NCI-H187 (cell line): ENCODE data around the gene FAM83B.
"Not testable (repeated sequence)": the region's sequence is repeated elsewhere in the genome, so short reads cannot be mapped to it uniquely, and the experiment has no call there.

Experiments
- DNase-seq, 2 experiments: peaks; one replicate each; lab custom pipeline; 2025; lab: John Stamatoyannopoulos, UW

FAM83B gene

DNA sequence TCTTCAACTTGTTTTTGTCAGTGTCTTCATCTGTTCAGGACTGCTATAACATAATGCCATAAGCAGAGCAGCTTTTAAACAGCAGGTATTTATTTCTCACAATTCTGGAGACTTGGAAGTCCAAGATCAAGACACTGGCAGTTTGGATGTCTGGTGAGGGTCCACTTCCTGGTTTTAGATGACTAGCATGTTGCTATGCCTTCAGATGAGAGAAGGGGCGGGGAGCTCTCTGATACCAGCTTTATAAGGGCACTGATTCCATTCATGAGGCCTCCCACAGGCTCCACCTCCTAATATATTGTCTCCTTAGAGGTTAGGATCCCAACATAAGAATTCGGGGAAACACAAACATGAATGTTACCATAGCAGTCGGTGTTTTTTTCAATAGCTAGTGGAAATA, 52.9 kb downstream of the FAM83B start:
- no peak for DNase-seq

DNA sequence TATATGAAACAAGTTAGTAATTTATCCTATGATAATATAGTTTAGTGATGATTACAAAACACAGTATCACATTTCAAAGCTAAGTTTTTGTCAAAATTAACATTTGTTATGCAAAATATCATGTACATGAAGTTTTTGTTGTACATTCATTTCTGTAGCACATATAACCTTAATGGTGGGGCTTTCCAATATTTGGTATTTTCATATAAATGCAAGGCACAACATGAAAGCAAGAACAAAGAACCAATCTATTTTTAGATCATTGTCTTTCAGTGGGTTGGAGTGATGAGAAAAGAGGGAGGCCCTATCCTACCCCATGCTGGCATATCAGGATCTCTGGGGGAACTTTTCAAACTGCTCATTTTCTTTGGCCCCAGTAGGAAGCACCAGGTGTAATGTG, 53.4 kb downstream of the FAM83B start:
- DNase-seq = no peak

DNA sequence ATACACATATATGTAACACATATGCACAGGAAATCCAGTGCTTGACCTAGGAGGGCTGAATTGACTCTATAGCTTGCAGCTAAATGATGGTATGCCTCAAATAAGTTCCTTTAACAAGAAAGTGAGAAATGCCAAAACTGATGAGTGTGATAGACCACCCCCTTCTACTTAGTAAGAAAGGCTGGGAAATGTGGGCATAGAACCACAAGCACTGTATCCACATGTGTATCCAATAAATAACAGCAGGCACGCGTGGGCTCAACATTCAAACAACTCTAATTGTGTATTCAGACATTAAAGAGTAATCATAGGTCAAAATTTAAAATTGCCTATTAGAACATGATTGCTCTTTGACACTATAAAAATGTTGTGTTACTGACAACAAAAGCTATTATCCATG, 54.1 kb downstream of the FAM83B start:
- no peak for DNase-seq

DNA sequence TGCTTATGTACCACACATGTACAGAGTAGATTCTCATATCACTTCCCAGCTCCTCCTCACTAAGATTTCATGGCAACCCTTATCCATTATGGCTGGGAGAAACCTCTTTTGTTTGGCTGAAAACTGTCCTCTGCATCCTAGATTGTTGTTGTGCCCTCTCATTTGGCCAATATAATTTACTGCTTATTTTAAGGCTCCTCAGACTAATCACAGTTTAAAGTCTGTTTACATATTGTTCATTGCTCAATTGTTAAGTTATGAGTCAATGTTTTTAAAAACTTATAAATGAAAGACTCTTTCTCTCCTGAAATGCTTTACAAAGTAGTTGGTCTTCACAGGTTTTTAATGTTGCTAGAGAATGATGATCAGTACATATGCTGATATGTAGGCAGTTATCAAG, 57.3 kb downstream of the FAM83B start:
- DNase-seq = no peak

DNA sequence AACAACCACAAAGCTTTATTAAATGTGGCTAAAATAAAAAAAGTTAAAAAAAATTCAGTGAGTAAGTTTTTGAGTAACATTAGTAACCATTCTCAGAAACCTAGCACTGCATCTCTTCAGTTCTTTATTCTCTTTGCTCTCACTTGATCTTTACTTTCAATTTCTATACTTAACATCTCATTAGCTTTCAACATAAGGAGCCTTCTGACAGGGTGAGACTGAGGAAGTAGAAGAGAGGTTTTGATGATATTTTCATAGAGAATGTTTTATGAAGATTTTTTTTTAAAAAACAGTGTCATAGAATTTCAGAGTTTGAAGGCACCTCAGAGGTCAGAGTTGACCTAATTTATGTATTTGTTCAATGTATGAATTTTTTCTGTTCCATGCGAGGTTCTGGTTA, 60.8 kb downstream of the FAM83B start:
- no peak for DNase-seq

DNA sequence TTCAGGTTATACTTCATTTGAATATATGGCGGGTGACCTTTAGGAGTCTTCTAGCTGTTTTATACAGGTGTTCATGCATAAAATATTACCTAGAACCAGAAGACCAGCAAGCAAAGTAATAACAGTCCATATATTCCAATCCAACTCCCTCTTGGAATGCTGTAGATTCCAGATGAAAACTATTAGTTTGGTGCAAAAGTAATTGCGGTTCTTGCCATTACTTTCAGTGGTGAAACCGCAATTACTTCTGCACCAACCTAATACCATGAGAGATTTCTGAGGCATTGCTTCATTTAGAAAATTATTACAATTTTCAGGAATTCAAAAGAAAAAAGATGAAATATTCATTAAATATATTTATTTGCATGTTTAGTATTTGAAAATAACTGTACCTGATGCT, 62.6 kb downstream of the FAM83B start:
- DNase-seq = no peak

DNA sequence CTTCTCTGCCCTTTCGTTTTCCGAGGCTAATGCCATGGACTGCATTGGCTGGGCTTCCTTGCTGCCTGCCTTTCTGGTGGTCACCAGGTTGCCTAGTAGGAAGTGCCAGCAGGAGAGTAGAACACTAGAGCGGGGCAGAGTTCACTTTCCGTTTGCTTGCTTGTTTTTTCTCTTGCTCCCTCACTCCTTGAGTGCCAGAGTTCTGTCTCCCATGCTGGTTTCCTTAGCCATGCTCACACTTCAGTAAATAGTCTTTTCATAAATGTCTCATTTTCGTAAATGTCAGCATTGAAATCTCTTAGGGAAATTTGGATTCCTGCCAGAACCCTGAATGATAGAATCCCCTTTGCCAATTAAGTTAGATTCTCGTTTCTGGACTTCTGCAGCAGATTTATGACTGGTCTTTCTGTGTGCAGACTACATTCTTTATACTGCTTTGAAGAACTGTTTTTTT, 63.9 kb downstream of the FAM83B start:
- no peak for DNase-seq

DNA sequence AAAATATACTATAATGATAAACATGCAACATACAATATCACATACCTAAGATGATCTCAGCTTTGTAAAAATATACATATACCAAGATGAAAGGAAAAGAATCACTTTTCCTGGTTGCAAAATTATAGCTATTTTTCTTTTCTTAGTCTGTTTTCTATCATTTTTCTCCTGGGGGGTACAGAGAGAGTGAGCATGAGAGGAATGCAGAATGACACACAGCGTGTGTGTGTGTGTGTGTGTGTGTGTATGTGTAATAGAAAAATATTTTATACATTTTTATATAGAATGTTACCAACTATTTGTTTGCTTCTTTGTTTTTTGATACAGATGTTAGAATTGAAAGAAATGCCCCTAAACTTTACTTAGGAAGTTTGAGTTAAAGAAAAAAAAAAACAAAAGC, 64.3 kb downstream of the FAM83B start:
- no peak for DNase-seq

DNA sequence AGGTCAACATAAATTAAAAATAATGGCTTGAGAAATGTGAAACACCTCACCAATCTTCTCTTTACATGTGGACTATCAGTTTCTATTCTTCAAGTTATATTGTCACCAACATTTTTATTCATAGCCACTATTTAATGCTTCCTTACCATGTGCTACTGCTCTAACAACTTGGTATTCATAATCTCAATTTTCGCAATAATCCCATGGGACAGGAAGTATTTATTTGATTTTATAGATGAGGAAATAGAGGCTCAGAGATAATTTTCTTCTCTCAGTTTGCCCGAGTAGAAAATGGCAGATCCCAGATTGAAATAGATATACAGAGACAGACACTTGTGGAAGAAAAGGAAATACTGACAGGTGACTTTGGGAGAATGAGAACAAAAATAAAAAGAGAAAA, 66.6 kb downstream of the FAM83B start:
- DNase-seq = no peak

DNA sequence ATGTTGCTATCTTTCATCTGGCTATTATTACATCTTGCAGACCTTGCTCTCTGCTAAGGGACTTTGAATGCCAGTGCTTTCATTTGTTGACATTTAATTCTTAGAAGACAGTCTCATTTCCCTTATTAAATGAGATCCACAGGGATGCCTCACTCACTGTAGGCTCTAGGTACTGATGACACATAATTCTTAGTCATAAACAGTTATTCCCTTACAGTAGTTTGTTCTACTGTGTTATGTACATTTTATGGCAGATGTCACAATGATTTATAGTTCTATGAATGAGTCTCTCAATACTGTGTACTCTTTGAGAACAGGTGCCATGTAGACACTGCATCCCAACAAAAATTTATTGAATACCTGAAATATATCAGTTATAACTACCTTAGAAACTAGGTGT, 70.3 kb downstream of the FAM83B start:
- no peak for DNase-seq

DNA sequence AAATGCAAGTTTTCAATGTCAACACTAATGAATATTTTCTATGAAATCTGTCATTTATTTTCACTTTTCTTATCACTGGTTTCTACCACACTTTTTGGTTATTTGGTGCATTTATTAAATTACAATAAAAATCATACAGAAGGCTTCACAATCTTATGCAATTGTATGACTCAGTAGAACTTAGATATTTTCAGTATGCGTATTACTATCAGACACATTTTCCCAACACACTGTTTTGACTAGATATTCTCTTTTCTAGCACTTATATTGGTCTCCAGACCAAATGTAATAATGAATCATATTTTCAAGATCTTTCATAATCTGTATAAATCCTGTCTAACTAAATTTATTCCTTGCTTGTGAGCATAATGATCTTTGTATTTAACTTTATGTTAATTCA, 74.1 kb downstream of the FAM83B start:
- DNase-seq = no peak

DNA sequence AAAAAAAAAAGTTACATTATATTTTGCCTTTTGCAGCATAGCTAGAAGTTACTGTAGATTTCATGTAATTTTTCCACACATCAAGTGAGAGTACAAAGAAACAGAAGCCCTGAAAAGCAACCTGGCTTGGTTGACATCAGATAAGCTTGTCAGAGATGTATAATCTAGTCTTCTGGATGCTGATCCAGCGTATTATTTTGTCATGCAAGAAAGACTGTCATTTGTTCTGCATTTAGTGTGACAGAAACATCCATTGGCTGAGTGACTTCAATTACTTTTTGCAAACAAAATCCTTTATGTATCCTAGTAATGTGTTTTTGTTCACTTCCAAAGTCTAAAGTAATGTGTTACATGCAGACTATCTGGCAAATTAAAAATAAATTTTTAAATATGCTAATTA, 75.3 kb downstream of the FAM83B start:
- DNase-seq = no peak

DNA sequence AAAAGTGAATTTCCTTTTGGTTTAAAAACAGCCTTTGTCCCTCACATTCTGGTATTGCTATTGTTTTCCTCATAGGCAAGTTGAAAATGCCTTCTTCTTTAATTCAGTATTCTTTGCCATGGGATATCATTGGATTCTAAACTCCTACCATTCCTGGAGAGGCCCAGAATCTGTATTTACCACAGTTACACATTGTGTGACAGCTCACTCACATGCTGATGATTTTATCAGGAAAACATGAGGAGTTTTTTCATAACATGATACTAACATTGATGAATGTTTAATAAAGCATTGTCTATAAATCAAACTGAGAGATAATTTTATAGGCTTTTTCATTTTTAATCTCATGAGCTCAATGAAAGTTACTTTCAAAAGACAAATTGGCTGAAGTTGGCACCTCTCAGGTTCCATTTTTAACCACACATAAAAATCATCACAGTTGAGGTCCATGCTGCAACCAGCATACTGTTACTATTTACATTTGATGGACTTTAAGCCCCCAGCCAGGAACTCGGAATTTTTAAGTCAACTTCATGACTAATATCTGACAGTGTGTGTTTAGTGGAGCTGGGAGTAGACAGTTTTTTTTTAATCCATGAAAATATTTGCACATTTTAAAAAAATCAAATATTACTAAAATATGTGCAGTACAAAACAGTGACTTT, 82.8 kb downstream of the FAM83B start:
- DNase-seq = no peak

DNA sequence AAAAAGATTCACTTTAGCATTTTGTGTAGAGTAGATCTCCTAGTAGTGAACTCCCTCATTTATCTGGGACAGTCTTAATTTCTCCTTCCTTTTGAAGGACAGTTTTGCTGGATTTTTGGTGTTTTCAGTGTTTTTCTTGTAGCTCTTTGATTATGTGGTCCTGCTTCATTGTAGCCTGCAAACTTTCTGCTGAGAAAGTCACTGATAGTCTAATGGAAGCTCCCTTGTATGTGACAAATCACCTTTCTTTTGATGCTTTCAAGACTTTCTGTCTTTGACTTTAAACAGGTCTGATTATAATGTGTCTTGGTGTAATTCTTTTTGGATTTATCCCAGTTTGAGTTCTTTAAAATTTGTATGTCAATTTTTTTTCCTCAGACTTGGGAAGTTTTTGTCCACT, 86.1 kb downstream of the FAM83B start:
- DNase-seq = no peak

DNA sequence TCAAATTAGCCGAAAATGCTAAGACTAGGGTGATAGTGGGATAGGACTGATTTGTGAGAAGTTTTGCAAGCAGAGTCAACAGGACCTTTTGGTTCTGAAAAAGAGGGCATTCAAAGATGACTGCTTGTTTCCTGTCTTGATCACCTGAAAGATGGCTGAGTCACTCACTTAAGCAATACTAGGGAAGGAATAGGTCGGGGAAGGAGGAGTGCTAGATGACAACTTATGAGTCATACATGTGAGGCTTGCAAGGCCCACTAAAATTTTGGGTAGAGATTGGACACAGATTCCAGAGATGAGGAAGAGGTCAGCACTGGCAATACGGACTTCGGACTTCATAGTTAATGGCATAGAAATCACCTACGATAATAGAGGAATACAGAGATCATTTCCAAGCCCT, 89.2 kb downstream of the FAM83B start:
- DNase-seq = no peak

DNA sequence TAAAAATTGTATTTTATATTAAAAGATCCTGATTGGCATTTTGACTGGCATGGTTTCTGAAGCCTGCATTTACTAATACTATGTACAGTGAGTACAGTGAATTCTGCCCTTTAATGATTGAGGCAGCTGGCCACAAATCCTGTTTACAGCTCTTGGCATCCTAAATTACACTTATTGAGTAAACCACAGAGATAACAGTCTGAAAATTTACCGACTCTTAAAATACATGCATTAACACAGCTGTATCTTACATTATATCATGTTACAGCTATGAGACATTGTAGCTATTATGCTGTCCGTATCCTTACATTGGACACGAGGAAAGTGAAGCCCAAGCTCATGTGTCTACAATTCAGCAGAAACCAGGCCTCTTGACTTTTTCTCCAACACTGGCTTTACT, 90.8 kb downstream of the FAM83B start:
- no peak for DNase-seq

DNA sequence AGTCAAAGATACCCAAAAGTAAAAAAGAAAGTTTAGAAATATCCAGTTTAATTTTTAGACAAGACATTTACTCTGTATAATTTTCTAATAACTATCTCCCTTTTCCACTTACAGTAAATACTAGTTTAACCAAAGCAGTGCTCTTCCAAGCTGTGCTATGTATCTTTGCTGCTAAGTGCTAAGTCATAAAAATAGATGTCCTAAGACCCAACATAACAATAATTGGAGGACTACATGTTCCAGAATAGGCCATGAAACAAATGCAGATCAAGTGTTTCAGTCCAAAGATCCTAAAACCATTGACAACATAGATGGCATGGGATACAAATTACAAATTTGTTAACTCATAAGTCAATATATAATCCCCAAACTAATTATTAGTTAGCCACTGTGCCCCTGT, 111.1 kb downstream of the FAM83B start:
- DNase-seq = no peak

DNA sequence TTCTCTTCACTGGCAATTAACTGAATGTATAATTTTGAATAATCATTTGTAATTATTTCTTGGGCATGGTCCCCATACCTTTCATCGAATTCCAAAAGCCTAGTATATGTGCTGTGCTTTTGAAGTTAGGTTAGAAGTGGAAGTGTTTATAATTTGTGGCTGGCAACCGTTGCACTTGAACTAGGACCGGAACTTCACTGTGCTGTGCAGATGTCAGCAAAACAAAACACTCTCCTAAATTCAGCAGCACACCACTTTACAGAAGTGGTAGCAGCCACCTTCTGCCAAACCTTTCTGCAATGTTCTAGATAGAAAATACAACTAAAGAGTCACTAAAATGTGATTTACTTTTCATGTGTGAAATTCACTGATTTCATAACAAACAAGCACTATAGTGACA, 111.9 kb downstream of the FAM83B start:
- no peak for DNase-seq

DNA sequence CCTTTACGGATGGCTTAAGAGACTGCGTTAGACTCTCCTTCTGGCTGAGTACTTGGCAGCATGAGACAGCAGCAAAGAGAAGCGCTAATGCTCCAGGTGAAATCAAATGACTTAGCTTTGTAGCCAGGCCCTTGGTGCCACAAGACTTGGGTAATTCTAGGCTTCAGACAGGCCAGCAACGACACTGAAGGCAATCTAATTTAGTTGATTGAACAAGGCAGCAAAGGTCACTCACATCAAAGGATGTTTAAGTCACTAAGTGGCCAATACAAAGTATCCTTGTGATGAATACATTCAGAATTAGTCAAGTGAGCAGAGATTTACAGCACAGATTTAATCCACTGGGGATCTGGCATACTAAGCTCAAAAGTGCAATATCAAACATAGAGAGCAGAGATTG, 113.2 kb downstream of the FAM83B start:
- DNase-seq = no peak

DNA sequence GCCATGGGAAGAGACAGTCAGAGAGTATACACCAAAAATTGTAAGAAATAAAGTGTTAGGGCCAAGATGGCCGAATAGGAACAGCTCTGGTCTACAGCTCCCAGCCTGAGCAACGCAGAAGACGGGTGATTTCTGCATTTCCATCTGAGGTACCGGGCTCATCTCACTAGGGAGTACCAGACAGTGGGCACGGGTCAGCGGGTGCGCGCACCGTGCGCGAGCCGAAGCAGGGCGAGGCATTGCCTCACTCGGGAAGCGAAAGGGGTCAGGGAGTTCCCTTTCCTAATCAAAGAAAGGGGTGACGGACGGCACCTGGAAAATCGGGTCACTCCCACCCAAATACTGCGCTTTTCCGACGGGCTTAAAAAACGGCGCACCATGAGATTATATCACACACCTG, 114.8 kb downstream of the FAM83B start:
- not testable (repeated sequence) for DNase-seq

DNA sequence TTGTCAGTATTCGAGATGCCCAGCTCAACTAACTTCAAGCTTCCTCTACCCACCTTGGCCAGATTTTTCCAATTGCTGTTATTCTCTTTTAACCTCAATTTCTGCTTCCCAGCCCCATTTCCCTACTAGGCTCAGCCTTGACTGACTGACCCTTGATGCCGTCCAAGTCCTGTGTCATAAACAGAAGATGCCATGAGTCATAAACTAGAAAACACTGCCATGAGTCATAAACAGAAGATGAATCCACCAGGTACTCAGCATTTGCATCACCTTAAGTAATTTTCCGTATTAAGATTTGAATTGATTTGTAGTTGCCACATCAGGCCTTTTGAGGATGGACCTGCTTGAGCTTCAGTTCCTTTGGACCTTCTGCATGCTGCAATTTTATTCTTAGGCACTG, 123.8 kb downstream of the FAM83B start:
- no peak for DNase-seq

DNA sequence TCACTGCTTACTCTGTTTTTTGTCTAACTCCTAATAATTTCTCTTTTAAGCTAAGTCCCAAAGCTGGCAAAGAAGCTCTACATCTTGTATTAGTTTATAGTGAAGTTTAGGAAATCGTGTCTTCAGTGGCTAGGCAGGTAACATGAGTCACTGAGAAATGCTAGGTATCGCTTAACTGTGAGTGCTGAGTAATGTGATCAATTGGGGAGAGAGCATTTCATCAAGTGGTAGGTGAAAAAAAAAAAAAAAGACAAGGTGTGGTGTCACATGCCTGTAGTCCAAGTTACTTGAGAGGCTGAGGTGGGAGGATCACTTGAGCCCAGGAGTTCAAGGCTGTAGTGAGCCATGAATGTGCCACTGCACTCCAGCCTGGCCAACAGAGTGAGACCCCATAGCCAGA, 125.3 kb downstream of the FAM83B start:
- DNase-seq = no peak

DNA sequence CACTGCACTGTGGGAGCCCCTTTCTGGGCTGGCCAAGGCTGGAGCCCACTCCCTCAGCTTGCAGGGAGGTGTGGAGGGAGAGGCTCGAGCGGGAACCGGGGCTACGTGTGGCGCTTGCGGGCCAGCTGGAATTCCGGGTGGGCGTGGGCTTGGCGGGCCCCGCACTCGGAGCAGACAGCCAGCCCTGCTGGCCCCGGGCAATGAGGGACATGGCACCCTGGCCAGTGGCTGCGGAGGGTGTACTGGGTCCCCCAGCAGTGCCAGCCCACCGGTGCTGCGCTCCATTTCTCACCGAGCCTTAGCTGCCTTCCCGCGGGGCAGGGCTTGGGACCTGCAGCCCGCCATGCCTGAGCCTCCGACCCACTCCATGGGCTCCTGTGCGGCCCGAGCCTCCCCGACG, 132.6 kb downstream of the FAM83B start:
- not testable (repeated sequence) for DNase-seq

DNA sequence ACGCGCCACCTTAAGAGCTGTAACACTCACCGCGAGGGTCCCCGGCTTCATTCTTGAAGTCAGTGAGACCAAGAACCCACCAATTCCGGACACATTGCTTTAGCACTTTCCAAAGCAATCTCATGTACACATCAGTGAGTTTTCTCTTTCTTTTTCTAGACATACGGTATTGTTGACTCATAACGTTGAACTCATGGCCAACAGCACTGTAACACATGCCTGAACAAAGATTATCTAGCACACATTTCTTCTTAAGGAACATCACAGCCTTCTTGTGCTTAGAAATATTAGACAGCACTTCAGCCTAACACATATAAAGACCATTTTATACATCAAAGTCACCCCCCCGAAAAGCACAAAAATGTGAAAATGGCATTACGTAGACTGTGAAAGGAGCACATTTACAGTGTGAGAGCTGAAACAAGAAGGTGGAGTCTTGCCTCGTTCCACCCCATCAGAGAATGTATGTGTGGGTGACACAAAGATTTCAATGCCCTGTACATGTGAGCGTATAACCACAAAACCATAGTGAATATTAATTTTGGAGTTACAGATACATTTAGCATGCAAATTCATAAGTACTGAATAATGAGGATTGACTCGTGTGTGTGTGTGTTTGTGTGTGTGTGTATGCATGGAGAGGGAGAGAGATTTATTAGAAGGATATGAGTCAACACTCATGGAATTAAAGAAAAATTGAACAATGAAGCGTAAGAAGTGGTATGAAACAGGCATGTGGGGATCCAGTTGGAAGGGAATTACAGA, 134.1 kb downstream of the FAM83B start:
- no peak for DNase-seq
